CD4-positive, alpha-beta T cell (primary cell): ENCODE results near the gene OPRM1. TPM values are rescaled to one million over a fixed set of nuclear protein-coding genes. Genes with fewer than 3 reads are reported as not detected.

Experiments used
- ATAC-seq: fragments of 200-7000 bp; cut with Tn5 transposase; one replicate; pipeline ENCODE4 v1.10.0; 2022; ENCODE audit warnings: mild to moderate bottlenecking; ENCODE audit not compliant: poor library complexity
- CTCF ChIA-PET: fragments of 350-600 bp; sonication (Branson Sonifier 250); formaldehyde crosslinking; loops from one replicate; lab custom pipeline; 2021; ENCODE audit warnings: antibody characterized with exemption, inconsistent platforms; lab: Charles Lee
- POLR2A ChIA-PET: fragments of 350-600 bp; sonication (Branson Sonifier 250); formaldehyde crosslinking; loops from one replicate; lab custom pipeline; 2021; ENCODE audit warnings: antibody characterized with exemption, inconsistent platforms; lab: Charles Lee
- DNase-seq, 14 experiments: peaks; one replicate each; pipeline ENCODE4 v3.0.0-alpha.2; 2013 to 2020; ENCODE audit warnings: mixed read lengths in 2 of 14
- H3K27ac ChIP-seq, 2 donors: one replicate each; pipeline versions ENCODE4 v1.5.1 to v1.7.0; 2013; ENCODE audit warnings: low read length in 2 of 2, low read depth in 1 of 2, mild to moderate bottlenecking in 1 of 2
- H3K27me3 ChIP-seq, 2 experiments: 1 replicate in 1 of 2; 2 replicates in 1 of 2; pipeline versions ENCODE4 v1.6.1 to v1.7.0; 2013; ENCODE audit warnings: low read length in 2 of 2, control low read depth in 1 of 2, mild to moderate bottlenecking in 1 of 2, moderate library complexity in 1 of 2; ENCODE audit not compliant: insufficient read depth in 2 of 2, control insufficient read depth in 1 of 2
- H3K36me3 ChIP-seq: one replicate; pipeline ENCODE4 v1.6.1; 2013; ENCODE audit warnings: low read length, control low read depth; ENCODE audit not compliant: insufficient read depth
- H3K4me1 ChIP-seq: one replicate; pipeline ENCODE4 v1.6.1; 2013; ENCODE audit warnings: low read length, control low read depth; ENCODE audit not compliant: insufficient read depth
- H3K4me3 ChIP-seq: one replicate; pipeline ENCODE4 v1.5.1; 2013; ENCODE audit warnings: mild to moderate bottlenecking, low read length, moderate library complexity
- H3K9me3 ChIP-seq, 2 experiments: 1 replicate in 1 of 2; 2 replicates in 1 of 2; pipeline versions ENCODE4 v1.6.1 to v1.7.0; 2013; ENCODE audit warnings: low read length in 2 of 2, mild to moderate bottlenecking in 2 of 2, control low read depth in 1 of 2, moderate library complexity in 1 of 2; ENCODE audit not compliant: control insufficient read depth in 1 of 2, insufficient read depth in 1 of 2
- H3K27ac Mint-ChIP-seq: one replicate; pipeline ENCODE4 v1.8.0; 2020; ENCODE audit warnings: mixed read lengths
- H3K27me3 Mint-ChIP-seq: one replicate; pipeline ENCODE4 v1.8.0; 2021; ENCODE audit warnings: mixed read lengths
- H3K36me3 Mint-ChIP-seq: one replicate; pipeline ENCODE4 v1.8.0; 2021; ENCODE audit warnings: low read depth, mixed read lengths
- H3K4me1 Mint-ChIP-seq: one replicate; pipeline ENCODE4 v1.8.0; 2021; ENCODE audit warnings: low read depth, mixed read lengths
- H3K4me3 Mint-ChIP-seq: one replicate; pipeline ENCODE4 v1.8.0; 2020; ENCODE audit warnings: mild to moderate bottlenecking, mixed read lengths
- H3K9me3 Mint-ChIP-seq: one replicate; pipeline ENCODE4 v1.8.0; 2020; ENCODE audit warnings: mixed read lengths
- CTCF ChIP-seq: fragments of 200-600 bp; IDR thresholded peaks from one replicate; pipeline ENCODE4 v1.8.0; 2022; ENCODE audit warnings: antibody characterized with exemption, mild to moderate bottlenecking
- intact Hi-C, 2 experiments: fragments of 100-400 bp; cut with DNase I in 1 of 2; cut with micrococcal nuclease in 1 of 2; formaldehyde crosslinking; loops; one replicate each; pipeline versions ENCODE4 v1.15.1 to v1.9.0; 2023 to 2025; cut with DNase I, micrococcal nuclease
- total RNA-seq, 174 experiments: library from RNA in 2 of 174; stranded (reverse) in 2 of 174; gene quantifications; one replicate each; pipeline ENCODE4 v1.2.3 and lab custom pipeline; 2021 to 2026

OPRM1 gene
- total RNA-seq, 2 experiments from 2014 or later: not detected

GRCh38 chr6:154219250-154219649 lies 180.2 kb downstream of the OPRM1 start:
- H3K4me3 Mint-ChIP-seq: peak overlapping the region; percentile 62
- intact Hi-C loops: loop anchor here in 1 of 2 experiments (5.0 kb wide), 2 partner anchors 33 to 58 kb away; no protein-coding TSS in a partner anchor
- Histone ChIP-seq H3K9me3 (no peaks in the 10 kb centered on the region), H3K27me3 (no peaks in the 10 kb centered on the region), H3K27ac (peak overlapping the region in 1 of 2 donors; percentile 39), H3K36me3 (peaks cover 56% of the 10 kb centered on the region), H3K4me1 (peaks cover 27% of the 10 kb centered on the region), H3K4me3 (no peak overlapping the region)
- DNase-seq: no peak
- POLR2A ChIA-PET: interaction anchor here (0.9 to 1.7 kb wide), 5 partner anchors 11 to 62 kb away, joined by 3 to 11 read pairs (median 4); no protein-coding TSS in a partner anchor
- CTCF ChIA-PET: interaction anchor here (1.1 kb wide), 1 partner anchor 55 kb away, joined by 3 read pairs; no protein-coding TSS in a partner anchor
- H3K9me3 Mint-ChIP-seq: no peaks in the 10 kb centered on the region
- H3K36me3 Mint-ChIP-seq: peaks cover 94% of the 10 kb centered on the region
- H3K27me3 Mint-ChIP-seq: no peaks in the 10 kb centered on the region
- TF ChIP-seq CTCF: no peak
- ATAC-seq: no peak
- peaks cover 74% of the 10 kb centered on the region for H3K4me1 Mint-ChIP-seq
- H3K27ac Mint-ChIP-seq: peak overlapping the region; percentile 74

- no peaks in the 10 kb centered on the region for H3K27me3 Mint-ChIP-seq
- H3K4me3 Mint-ChIP-seq: no peak overlapping the region
- CTCF ChIA-PET: interaction anchor here (0.8 to 1.2 kb wide), 3 partner anchors 15 to 58 kb away, joined by 3 read pairs; no protein-coding TSS in a partner anchor
- no peak for TF ChIP-seq CTCF
- Histone ChIP-seq H3K4me1 (peaks cover 33% of the 10 kb centered on the region), H3K36me3 (peaks cover 51% of the 10 kb centered on the region), H3K9me3 (no peaks in the 10 kb centered on the region), H3K27ac (no peak overlapping the region), H3K4me3 (no peak overlapping the region), H3K27me3 (no peaks in the 10 kb centered on the region)
- intact Hi-C loops: no loop called here
- peak overlapping the region; percentile 21 for H3K27ac Mint-ChIP-seq
- POLR2A ChIA-PET: interaction anchor here (1.3 to 3.5 kb wide), 4 partner anchors 10 to 24 kb away, joined by 5 to 15 read pairs (median 14); no protein-coding TSS in a partner anchor
- peaks cover 78% of the 10 kb centered on the region for H3K36me3 Mint-ChIP-seq
- ATAC-seq: no peak
- H3K4me1 Mint-ChIP-seq: peaks cover 81% of the 10 kb centered on the region
- no peaks in the 10 kb centered on the region for H3K9me3 Mint-ChIP-seq
- DNase-seq: no peak
Observed at GRCh38 chr6:154222716-154223115, 183.7 kb downstream of the OPRM1 start.

- Histone ChIP-seq H3K27ac (no peak overlapping the region), H3K9me3 (no peaks in the 10 kb centered on the region)
- H3K36me3 Mint-ChIP-seq: peaks cover 78% of the 10 kb centered on the region
Observed at GRCh38 chr6:154223296-154223695, 184.3 kb downstream of the OPRM1 start.

More at GRCh38 chr6:154223296-154223695, 184.3 kb downstream of the OPRM1 start:
- CTCF ChIA-PET: interaction anchor here (1.2 to 1.5 kb wide), 3 partner anchors 9 to 57 kb away, joined by 3 to 4 read pairs (median 3); no protein-coding TSS in a partner anchor
- Mint-ChIP-seq H3K27ac (peak overlapping the region; percentile 21), H3K4me1 (peaks cover 81% of the 10 kb centered on the region), H3K9me3 (no peaks in the 10 kb centered on the region), H3K4me3 (peak overlapping the region; percentile 12), H3K27me3 (no peaks in the 10 kb centered on the region)
- no peak for DNase-seq
- intact Hi-C loops: no loop called here
- Histone ChIP-seq H3K36me3 (peaks cover 51% of the 10 kb centered on the region), H3K4me3 (no peak overlapping the region), H3K27me3 (no peaks in the 10 kb centered on the region), H3K4me1 (peaks cover 31% of the 10 kb centered on the region)
- ATAC-seq: no peak
- POLR2A ChIA-PET: interaction anchor here (0.9 to 3.5 kb wide), 6 partner anchors 10 to 54 kb away, joined by 3 to 15 read pairs (median 9); no protein-coding TSS in a partner anchor
- TF ChIP-seq CTCF: no peak
